Left ventricle myocardium inferior (tissue), 1 donor: ENCODE measurements around the gene SCYGR1. TPM values are rescaled to one million over a fixed set of nuclear protein-coding genes. Genes with fewer than 3 reads are reported as not detected.

Experiments
- DNase-seq: peaks from one replicate; pipeline ENCODE4 v3.0.0-alpha.2; 2020
- H3K27ac ChIP-seq: fragments of 200-600 bp; replicated peaks from 2 replicates; pipeline ENCODE4 v1.8.0; 2021
- H3K27me3 ChIP-seq: fragments of 200-600 bp; 2 replicates; pipeline ENCODE4 v1.8.0; 2021; ENCODE audit warnings: low read depth
- H3K36me3 ChIP-seq: fragments of 200-600 bp; 2 replicates; pipeline ENCODE4 v1.8.0; 2021
- H3K4me1 ChIP-seq: fragments of 200-600 bp; 2 replicates; pipeline ENCODE4 v1.8.0; 2021
- H3K4me3 ChIP-seq: fragments of 200-600 bp; 2 replicates; pipeline ENCODE4 v1.8.0; 2021; ENCODE audit warnings: mild to moderate bottlenecking, moderate library complexity
- H3K9me3 ChIP-seq: fragments of 200-600 bp; replicated peaks from 2 replicates; pipeline ENCODE4 v1.8.0; 2021
- intact Hi-C: fragments of 100-400 bp; cut with micrococcal nuclease; formaldehyde crosslinking; loops from one replicate; pipeline ENCODE4 v1.11.0; 2022
- total RNA-seq: library from RNA; stranded (reverse); fragmentation: NEBNext Ultra II Directional; extraction: Animal tissue kit (Norgen Biotek cat#: 25700); gene quantifications from one replicate; pipeline ENCODE4 v1.2.1, GENCODE V29; 2021
- TF ChIP-seq, protein P1 (sequence below): fragments of 200-600 bp; IDR thresholded peaks from 2 replicates; pipeline ENCODE4 v1.8.0; 2021; ENCODE audit warnings: antibody characterized with exemption, mild to moderate bottlenecking, borderline replicate concordance
- donor health status: DM: no; HTN: yes; CAD: no; lungs with severe emphysema.

SCYGR1 gene
- total RNA-seq, 1 donor from 2014 or later = not detected

DNA sequence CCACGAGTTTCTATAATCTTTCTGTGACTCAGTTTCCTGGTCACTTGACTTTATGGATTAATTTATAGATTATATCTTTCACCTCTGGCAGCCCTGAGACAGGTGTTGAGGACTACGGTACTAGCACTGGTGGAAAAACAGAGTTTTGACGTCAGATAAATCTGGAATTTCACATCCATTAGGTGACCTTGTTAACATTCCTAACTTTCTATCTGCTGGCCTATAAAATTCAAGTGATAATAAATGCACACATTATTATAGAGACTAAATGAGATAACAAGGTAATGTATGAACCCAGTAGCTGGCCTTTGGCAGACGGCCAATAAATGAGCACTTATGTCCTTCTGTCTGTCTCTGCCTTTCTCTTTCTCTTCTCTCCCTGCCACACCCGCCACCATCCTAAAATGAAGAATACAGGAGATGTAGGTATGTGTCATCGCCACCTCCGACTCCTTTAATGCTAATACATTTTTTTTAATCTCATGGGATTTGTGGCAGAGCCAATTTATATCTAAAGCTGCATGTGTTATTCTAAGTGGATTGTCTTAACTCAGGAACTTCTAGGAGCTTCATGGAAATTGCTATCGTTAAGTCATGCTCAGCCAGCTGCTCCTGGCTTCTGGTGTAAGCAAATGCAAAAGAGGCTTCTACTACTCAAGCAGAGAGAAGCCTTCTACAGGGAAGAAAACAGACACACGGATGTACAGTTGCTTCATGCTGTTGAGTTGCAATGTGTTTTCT is 10.9 kb downstream of the SCYGR1 start:
- Histone ChIP-seq H3K27me3 (peaks cover 56% of the 10 kb centered on the region), H3K9me3 (no peaks in the 10 kb centered on the region), H3K27ac (no peak overlapping the region), H3K4me3 (no peak overlapping the region), H3K36me3 (no peaks in the 10 kb centered on the region), H3K4me1 (no peaks in the 10 kb centered on the region)
- no peak for DNase-seq
- TF ChIP-seq, protein P1, sequence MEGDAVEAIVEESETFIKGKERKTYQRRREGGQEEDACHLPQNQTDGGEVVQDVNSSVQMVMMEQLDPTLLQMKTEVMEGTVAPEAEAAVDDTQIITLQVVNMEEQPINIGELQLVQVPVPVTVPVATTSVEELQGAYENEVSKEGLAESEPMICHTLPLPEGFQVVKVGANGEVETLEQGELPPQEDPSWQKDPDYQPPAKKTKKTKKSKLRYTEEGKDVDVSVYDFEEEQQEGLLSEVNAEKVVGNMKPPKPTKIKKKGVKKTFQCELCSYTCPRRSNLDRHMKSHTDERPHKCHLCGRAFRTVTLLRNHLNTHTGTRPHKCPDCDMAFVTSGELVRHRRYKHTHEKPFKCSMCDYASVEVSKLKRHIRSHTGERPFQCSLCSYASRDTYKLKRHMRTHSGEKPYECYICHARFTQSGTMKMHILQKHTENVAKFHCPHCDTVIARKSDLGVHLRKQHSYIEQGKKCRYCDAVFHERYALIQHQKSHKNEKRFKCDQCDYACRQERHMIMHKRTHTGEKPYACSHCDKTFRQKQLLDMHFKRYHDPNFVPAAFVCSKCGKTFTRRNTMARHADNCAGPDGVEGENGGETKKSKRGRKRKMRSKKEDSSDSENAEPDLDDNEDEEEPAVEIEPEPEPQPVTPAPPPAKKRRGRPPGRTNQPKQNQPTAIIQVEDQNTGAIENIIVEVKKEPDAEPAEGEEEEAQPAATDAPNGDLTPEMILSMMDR = no peak
- intact Hi-C loops = no loop called here

DNA sequence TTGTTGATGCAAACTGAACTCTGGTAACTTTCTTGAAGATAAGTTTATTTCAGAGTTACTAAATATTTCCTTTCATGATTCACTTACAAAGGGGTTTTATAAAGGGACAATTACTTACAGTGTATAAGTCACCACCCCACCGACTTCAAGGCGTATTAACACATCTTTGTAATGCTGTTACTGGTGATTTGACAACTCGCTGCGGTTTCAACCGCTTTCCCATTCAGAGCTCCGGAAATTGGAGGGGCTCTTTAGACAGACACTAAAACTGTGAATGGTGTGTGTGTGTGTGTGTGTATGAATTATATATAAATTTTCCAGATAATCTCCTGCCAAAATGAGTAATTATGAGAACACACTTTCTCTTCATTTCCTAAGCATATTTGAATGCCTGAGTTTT is 13.6 kb downstream of the SCYGR1 start:
- DNase-seq = no peak
- Histone ChIP-seq H3K36me3 (no peaks in the 10 kb centered on the region), H3K4me1 (no peaks in the 10 kb centered on the region), H3K4me3 (no peak overlapping the region), H3K9me3 (no peaks in the 10 kb centered on the region), H3K27me3 (peaks cover 36% of the 10 kb centered on the region), H3K27ac (no peak overlapping the region)
- intact Hi-C loops = no loop called here
- TF ChIP-seq, protein P1 = no peak

DNA sequence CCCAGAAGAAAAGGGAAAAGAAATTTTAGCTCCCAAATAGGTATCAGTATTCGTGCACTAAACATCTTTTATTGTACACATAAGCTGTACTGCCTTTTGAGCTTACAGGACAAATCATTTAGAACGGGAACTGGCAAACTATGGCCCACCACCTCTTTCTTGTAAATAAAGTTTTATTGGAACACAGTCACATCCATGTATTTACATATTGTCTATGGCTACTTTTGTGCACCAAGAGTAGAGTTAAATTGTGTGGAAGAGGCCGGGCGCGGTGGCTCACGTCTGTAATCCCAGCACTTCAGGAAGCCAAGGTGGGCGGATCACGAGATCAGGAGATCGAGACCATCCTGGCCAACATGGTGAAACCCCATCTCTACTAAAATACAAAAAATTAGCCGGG is 14.4 kb downstream of the SCYGR1 start:
- H3K36me3 ChIP-seq = no peaks in the 10 kb centered on the region
- no peaks in the 10 kb centered on the region for H3K9me3 ChIP-seq
- H3K4me3 ChIP-seq = no peak overlapping the region
- no peaks in the 10 kb centered on the region for H3K4me1 ChIP-seq
- TF ChIP-seq, protein P1 = no peak
- no peak for DNase-seq
- H3K27me3 ChIP-seq = peaks cover 29% of the 10 kb centered on the region
- H3K27ac ChIP-seq = no peak overlapping the region
- intact Hi-C loops = no loop called here

DNA sequence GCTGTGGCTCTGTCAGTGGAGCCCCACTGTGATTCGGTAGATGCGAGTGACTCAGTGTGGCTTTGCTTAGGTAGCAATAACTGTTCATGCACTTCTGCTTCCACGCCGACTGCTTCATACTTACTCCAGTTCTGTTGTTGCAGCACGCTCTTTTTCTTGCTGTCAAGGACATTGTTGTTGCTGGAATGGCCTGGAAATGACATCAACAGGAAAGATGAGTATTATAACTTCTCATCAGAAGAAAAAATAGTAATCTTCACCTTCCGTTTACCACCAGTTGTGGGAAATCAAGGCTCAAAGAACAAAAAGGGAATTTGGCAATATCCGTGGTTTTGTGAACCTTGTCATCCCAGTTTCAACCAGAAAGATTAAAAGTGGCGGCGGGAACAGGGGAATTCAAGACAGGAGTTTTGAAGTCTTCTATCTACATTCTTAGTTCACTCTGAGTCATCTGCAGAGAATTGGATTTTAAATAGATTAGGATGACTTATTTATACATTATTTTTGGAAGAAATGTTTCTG is 16.9 kb downstream of the SCYGR1 start:
- Histone ChIP-seq H3K27me3 (peaks cover 24% of the 10 kb centered on the region), H3K4me3 (no peak overlapping the region), H3K36me3 (no peaks in the 10 kb centered on the region), H3K9me3 (no peaks in the 10 kb centered on the region), H3K4me1 (peaks cover 5% of the 10 kb centered on the region), H3K27ac (no peak overlapping the region)
- intact Hi-C loops = no loop called here
- TF ChIP-seq, protein P1 = no peak
- DNase-seq = no peak

DNA sequence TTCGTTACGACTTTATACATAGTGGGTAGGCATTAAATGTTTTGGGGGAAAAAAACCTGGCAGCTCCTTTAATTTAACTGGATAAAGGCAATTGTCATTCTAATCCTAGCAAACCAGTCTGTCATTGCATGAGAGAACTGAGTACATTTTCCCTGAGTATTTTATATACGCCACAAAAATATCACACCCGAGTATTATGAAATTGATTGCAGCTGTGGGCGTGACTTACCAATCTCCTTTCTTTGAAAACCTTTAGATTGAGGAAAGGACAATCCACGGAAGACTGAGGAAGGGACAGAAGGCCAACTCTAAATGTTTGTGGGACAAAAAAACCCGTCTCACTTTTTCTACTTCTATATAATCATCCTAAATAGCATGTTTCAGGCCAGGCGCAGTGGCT is 17.7 kb downstream of the SCYGR1 start:
- no peak for DNase-seq
- intact Hi-C loops = no loop called here
- no peak overlapping the region for H3K4me3 ChIP-seq
- H3K27ac ChIP-seq = no peak overlapping the region
- no peaks in the 10 kb centered on the region for H3K9me3 ChIP-seq
- peaks cover 5% of the 10 kb centered on the region for H3K4me1 ChIP-seq
- TF ChIP-seq, protein P1 = no peak
- H3K36me3 ChIP-seq = no peaks in the 10 kb centered on the region
- H3K27me3 ChIP-seq = peaks cover 20% of the 10 kb centered on the region
